Spleen (tissue), 7 donors: ENCODE results near the gene TXK.

Source experiments
- CTCF ChIP-seq, 11 experiments: fragments of 200-600 bp in 7 of 11; fragments of 450-650 bp in 4 of 11; sonication (generic) in 4 of 11; IDR thresholded peaks in 8 of 11; conservative IDR thresholded peaks in 3 of 11; 1 replicate in 7 of 11; 2 replicates in 4 of 11; pipeline versions ENCODE4 v1.4.0 to v1.8.0; 2016 to 2021; ENCODE audit warnings: antibody characterized with exemption in 11 of 11, inconsistent platforms in 4 of 11, mild to moderate bottlenecking in 1 of 11
- POLR2A ChIP-seq, 3 donors: fragments of 450-650 bp; IDR thresholded peaks; one replicate each; pipeline ENCODE4 v1.5.1; 2017; ENCODE audit warnings: antibody characterized with exemption in 3 of 3, mild to moderate bottlenecking in 1 of 3
- donor health status: DM: no; HTN: no; CAD: no; lungs with moderate emphysema.
- donor health status: DM: no; HTN: no; CAD: no.
- donor health status: DM: no; HTN: no; CAD: no.

GRCh38 chr4:48124870-48125269 is 9.2 kb downstream of the TXK start:
- TF ChIP-seq CTCF (IDR thresholded peaks at IDR 0.05 in 8 of 11, conservative IDR thresholded peaks at IDR 0.05 in 3 of 11) = no peak
- TF ChIP-seq POLR2A (IDR thresholded peaks at IDR 0.05) = no peak
